Embryonic facial prominence (tissue), 1 donor: ENCODE measurements around the gene OBSCN.
"Not testable (repeated sequence)": the region's sequence is repeated elsewhere in the genome, so short reads cannot be mapped to it uniquely, and the experiment has no call there.

Experiments
- DNase-seq: peaks from one replicate; pipeline ENCODE4 v3.0.0-alpha.2; 2016; ENCODE audit errors: extremely low spot score

The OBSCN gene

DNA sequence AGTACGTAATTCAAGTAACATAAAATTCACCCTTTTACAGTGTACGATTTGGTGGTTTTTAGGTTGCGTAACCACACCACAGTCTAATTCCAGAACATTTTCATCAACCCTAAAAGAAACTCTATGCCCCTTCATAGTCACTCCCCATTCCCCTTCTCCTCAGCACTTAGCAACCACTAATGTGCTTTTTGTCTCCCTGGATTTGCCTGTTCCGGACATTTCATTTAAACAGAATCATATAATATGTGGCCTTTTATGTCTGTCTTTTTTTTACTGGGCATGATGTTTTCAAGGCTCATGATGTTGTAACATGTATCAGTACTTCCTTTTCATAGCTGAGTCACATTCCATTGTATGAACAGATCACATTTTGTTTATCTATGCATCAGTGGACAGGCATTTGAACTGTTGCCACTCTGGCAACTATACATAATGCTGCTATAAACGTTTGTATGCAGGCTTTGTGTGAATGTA is 20.8 kb downstream of the OBSCN start:
- DNase-seq, result no peak

DNA sequence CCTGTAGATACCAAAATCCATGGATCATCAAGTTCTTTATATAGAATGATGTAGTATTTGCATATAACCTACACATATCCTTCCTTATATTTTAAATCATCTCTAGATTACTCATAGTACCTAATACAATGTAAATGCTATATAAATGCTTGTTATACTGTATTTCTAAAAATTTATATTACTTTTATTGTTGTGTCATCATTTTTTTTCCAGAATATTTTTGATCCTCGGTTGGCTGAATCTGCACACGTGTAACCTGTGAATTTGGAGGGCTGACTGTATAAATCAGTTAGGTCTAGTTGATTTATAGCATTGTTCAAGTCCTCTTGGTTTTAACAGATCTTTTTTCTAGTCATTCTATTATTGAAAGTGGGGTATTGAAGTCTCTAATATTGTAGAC is 23.3 kb downstream of the OBSCN start:
- DNase-seq, result no peak

DNA sequence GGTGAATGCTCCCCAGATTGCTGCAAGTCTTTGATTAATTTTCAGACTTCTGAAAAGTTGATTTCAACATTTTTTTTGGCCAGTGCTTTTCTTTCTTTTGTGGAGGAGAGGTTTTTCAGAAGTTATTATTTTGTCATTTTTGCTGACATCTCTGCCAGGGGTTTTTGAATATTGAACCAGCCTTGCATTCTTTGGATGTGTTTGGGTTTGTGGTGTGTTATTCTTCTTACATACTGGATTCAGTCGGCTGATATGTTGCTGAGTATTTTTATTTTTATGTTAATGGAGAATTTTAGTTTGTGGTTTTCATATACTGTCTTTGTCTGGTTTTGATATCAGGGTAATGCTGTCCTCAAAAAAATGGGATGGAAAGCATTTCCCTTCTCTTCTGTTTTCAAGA is 25.3 kb downstream of the OBSCN start:
- no peak for DNase-seq

DNA sequence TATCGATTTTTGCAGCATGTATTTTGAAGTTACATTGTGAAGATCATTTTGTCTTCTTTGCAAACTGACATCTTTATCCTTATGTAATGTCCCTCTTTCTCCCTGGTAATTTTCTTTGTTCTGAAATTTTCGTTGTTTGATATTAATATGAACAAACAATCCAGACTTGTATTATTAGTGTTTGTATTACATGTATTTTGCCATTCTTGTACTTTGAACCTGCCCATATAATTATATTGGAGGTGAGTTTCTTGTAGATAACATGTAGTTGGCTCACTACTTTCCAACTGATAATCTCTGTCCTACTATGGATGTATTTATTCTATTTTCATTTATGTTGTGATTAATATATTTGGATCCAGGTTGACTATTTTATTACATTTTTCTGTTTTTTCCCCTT is 27.1 kb downstream of the OBSCN start:
- no peak for DNase-seq

GRCh38 chr1:228236744-228237143 is 28.9 kb downstream of the OBSCN start:
- no peak for DNase-seq

DNA sequence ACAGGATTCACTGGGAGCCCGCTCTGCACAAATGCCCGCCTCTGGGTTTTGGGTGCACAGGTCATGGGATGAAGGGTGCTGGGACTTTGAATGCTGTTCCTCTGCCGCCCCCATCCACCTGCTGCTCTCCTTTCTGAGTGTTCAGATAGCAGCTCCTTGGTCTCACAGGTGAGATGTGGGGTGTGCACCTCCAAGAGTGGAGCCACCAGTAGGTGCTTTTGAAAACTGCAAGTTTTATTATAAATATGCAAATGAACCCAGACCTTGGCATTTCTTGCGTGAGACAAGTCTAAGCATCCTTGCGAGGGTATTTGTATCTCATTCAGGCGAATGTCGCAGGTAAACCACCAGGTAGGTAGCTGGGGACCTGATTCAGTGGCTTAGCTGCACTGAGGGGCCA is 30.2 kb downstream of the OBSCN start:
- DNase-seq, result no peak

DNA sequence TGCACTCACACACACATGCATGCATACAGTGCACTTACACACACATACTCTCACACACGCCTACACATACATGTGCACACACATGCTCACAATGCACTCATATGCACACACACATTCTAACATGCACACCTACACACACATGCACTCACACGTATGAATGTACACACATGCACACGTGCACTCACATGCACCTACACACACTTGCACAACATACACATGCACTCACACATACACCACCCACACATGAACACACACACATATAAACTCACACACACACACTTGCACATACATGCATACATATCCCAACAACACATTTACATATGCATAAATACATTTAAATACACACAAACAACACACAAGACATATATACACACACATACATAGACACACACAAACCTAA is 30.6 kb downstream of the OBSCN start:
- DNase-seq, result no peak

- DNase-seq, result no peak
These were observed 32.8 kb downstream of the OBSCN start for GRCh38 chr1:228240411-228241240.

GRCh38 chr1:228241259-228241658 is 33.4 kb downstream of the OBSCN start:
- DNase-seq, result no peak

DNA sequence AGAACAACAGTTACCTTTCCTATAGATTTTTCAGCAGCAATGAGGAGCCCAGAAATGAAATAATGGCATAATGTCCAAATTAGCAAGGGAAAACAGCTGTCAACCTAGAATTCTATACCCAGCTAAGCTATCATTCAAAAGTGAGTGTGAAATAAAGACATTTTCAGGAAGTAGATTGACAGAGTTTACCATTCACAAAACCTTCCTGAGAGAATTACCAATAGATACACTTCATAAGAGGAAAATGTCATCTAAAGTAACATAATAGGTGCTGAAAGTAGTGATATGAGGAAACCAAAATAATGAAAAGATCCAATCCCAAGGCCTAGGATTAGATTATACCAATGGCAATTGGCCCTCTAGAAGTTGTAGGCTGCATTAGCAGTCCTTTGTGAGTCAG is 34.6 kb downstream of the OBSCN start:
- DNase-seq, result no peak

DNA sequence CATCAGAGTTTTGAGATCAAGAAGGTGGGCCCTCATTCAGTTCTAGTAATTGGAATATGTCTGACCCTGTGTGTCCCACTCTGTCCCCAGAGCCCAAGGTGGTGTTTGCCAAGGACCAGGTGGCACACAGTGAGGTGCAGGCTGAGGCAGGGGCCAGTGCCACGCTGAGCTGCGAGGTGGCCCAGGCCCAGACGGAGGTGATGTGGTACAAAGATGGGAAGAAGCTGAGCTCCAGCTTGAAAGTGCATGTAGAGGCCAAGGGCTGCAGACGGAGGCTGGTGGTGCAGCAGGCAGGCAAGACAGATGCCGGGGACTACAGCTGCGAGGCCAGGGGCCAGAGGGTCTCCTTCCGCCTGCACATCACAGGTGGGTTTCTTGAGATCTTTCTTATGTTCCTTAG is 35.2 kb downstream of the OBSCN start:
- no peak for DNase-seq

DNA sequence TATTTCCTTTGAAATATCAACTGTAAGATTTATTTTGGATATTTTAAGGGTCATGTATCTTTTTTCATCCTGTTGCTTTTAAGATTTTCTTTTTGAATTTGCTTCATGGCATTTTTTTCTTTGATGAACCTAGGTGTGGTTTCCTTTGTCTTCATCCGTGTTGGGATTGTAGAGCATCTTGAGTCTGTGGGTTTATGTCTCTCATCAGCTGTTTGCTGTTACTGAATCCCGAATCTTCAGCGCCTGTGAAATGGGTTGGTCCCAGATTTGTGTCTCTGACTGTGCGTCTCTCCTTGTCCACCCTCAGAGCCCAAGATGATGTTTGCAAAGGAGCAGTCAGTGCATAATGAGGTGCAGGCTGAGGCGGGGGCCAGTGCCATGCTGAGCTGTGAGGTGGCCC is 36.1 kb downstream of the OBSCN start:
- DNase-seq, result not testable (repeated sequence)

DNA sequence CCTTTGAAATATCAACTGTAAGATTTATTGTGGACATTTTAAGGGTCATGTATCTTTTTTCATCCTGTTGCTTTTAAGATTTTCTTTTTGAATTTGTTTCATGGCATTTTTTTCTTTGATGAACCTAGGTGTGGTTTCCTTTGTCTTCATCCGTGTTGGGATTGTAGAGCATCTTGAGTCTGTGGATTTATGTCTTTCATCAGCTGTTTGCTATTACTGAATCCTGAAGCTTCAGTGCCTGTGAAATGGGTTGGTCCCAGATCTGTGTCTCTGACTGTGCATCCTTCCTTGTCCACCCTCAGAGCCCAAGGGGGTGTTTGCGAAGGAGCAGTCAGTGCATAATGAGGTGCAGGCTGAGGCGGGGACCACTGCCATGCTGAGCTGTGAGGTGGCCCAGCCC is 37.3 kb downstream of the OBSCN start:
- DNase-seq, result no peak

GRCh38 chr1:228246216-228246900 is 38.5 kb downstream of the OBSCN start:
- no peak for DNase-seq

DNA sequence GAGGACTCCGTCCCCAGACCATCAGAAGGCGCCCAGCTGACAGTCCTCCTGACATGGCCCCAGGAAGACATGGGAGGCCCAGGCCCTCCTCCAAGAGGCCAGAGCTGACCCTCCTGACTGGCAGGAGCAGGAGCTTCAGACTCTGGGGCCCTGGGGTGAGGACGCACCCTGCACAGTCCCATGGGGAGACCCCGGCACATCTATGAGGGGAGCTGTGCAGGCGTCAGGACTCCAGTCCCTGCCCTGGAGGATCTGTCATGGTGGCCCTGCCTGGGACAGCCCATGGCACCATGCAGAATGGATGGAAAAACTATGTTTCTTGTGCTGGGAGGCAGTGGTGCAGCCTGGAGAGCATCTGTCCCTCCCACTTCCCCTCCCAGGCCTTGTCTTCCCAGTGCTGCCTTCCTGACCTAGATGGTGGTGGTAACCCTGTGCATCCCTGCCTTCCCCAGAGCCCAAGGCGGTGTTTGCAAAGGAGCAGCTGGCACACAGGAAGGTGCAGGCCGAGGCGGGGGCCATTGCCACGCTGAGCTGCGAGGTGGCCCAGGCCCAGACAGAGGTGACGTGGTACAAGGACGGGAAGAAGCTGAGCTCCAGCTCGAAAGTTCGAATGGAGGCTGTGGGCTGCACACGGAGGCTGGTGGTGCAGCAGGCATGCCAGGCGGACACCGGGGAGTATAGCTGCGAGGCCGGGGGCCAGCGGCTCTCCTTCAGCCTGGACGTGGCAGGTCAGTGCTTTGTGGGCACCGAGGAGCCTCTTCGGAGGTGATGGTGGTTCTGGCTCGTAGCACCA is 41.9 kb downstream of the OBSCN start:
- no peak for DNase-seq

DNA sequence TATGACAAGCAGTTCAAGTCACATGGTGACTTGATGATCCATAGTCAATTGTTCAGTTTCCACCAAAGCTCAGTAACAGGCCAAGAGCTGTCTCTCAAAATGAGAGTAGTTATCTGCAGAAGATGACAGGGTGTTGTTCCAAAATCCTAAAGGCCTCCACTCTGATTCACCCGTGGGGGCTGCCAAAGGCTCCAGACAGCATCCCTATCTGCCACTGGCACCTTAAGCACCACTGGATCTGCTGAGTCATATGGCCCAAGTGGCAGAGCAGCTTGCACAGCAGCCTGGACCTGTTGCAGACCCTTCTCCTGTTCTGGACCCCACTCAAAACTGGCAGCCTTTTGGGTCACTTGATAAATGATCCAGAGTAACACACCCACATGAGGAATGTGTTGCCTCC is 44.6 kb downstream of the OBSCN start:
- not testable (repeated sequence) for DNase-seq

- DNase-seq, result no peak
These were observed 49.0 kb downstream of the OBSCN start for GRCh38 chr1:228256626-228257375.

- DNase-seq, result no peak
These were observed 50.6 kb downstream of the OBSCN start for GRCh38 chr1:228258486-228258885.

- no peak for DNase-seq
These were observed 51.6 kb downstream of the OBSCN start for GRCh38 chr1:228259368-228259894.

DNA sequence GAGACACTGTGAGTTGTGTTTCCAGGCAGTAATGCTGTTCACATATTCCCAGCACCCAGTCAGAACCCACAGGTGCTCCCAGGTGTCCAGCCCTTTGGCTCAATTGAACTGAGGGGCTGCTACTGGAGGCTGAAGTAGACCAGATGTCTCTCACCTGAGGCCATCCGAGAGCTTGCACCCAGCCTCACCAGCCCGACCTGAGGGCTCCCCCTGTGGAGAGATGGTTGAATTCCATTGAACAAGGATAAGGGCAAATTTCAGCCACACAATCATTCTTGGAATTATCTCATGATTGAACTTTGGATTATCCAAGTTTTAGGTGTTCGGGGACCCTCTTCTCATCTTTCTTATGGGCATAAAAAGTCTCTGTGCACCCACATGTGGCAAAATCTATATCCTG is 52.1 kb downstream of the OBSCN start:
- DNase-seq, result no peak

GRCh38 chr1:228261706-228262105 is 53.9 kb downstream of the OBSCN start:
- DNase-seq, result no peak
